Neuronal stem cell (in vitro differentiated cells): ENCODE results near the gene CYP4F3.

Experiments
- DNase-seq: peaks from one replicate; pipeline ENCODE4 v3.0.0-alpha.2; 2013; ENCODE audit warnings: low spot score
- H2AFZ ChIP-seq: one replicate; pipeline ENCODE4 v1.6.1; 2013; ENCODE audit warnings: mild to moderate bottlenecking, low read length, inconsistent platforms
- H2AK5ac ChIP-seq: 2 replicates; pipeline ENCODE4 v1.6.1; 2013; ENCODE audit warnings: low read depth, mild to moderate bottlenecking, inconsistent platforms, low read length, moderate library complexity, mixed read lengths
- H2BK120ac ChIP-seq: 2 replicates; pipeline ENCODE4 v1.6.1; 2013; ENCODE audit warnings: low read depth, mild to moderate bottlenecking, inconsistent platforms, low read length, moderate library complexity, mixed read lengths
- H2BK12ac ChIP-seq: one replicate; pipeline ENCODE4 v1.6.1; 2013; ENCODE audit warnings: low read length, inconsistent platforms
- H2BK15ac ChIP-seq: 2 replicates; pipeline ENCODE4 v1.6.1; 2013; ENCODE audit warnings: mild to moderate bottlenecking, low read length, inconsistent platforms, mixed read lengths
- H2BK5ac ChIP-seq: one replicate; pipeline ENCODE4 v1.6.1; 2013; ENCODE audit warnings: inconsistent platforms, mild to moderate bottlenecking, low read length, moderate library complexity
- H3K14ac ChIP-seq: one replicate; pipeline ENCODE4 v1.6.1; 2013; ENCODE audit warnings: low read length, inconsistent platforms
- H3K18ac ChIP-seq: 2 replicates; pipeline ENCODE4 v1.6.1; 2013; ENCODE audit warnings: low read length, inconsistent platforms
- H3K23ac ChIP-seq: 2 replicates; pipeline ENCODE4 v1.6.1; 2013; ENCODE audit warnings: low read depth, mild to moderate bottlenecking, mixed read lengths, low read length, inconsistent platforms; ENCODE audit not compliant: poor library complexity
- H3K27ac ChIP-seq: replicated peaks from 3 replicates; pipeline ENCODE4 v1.5.1; 2013; ENCODE audit warnings: low read length, inconsistent platforms
- H3K27me3 ChIP-seq, 3 experiments: 2 replicates each; pipeline ENCODE4 v1.6.1; 2013; ENCODE audit warnings: low read length in 3 of 3, mild to moderate bottlenecking in 2 of 3, inconsistent platforms in 1 of 3, low read depth in 1 of 3, mixed read lengths in 1 of 3, moderate library complexity in 1 of 3; ENCODE audit not compliant: control insufficient read depth in 3 of 3, insufficient read depth in 3 of 3
- H3K36me3 ChIP-seq, 2 donors: replicated peaks in 1 of 2; 2 replicates each; pipeline ENCODE4 v1.6.1; 2013; ENCODE audit warnings: low read length in 2 of 2; ENCODE audit not compliant: control insufficient read depth in 2 of 2, insufficient read depth in 2 of 2
- H3K4ac ChIP-seq: 2 replicates; pipeline ENCODE4 v1.6.1; 2013; ENCODE audit warnings: inconsistent platforms, mild to moderate bottlenecking, low read length, moderate library complexity
- H3K4me1 ChIP-seq, 2 donors: 1 replicate in 1 of 2; 2 replicates in 1 of 2; pipeline ENCODE4 v1.6.1; 2013; ENCODE audit warnings: low read length in 2 of 2, low read depth in 1 of 2; ENCODE audit not compliant: control insufficient read depth in 2 of 2, insufficient read depth in 1 of 2
- H3K4me2 ChIP-seq: one replicate; pipeline ENCODE4 v1.6.1; 2013; ENCODE audit warnings: mild to moderate bottlenecking, low read length, inconsistent platforms; ENCODE audit not compliant: insufficient read depth, poor library complexity, severe bottlenecking
- H3K4me3 ChIP-seq, 2 donors: 2 replicates each; pipeline ENCODE4 v1.5.1; 2013; ENCODE audit warnings: low read length in 2 of 2, mild to moderate bottlenecking in 2 of 2, inconsistent platforms in 1 of 2, moderate library complexity in 1 of 2
- H3K79me1 ChIP-seq: one replicate; pipeline ENCODE4 v1.6.1; 2013; ENCODE audit warnings: low read depth, mild to moderate bottlenecking, inconsistent platforms, low read length, moderate library complexity
- H3K9ac ChIP-seq: one replicate; pipeline ENCODE4 v1.6.1; 2013; ENCODE audit warnings: mild to moderate bottlenecking, low read depth, low read length, inconsistent platforms; ENCODE audit not compliant: poor library complexity
- H3K9me3 ChIP-seq, 2 donors: replicated peaks in 1 of 2; 2 replicates each; pipeline versions ENCODE3 to v1.6.1; 2013; ENCODE audit warnings: low read length in 2 of 2, mild to moderate bottlenecking in 2 of 2, inconsistent platforms in 1 of 2, low read depth in 1 of 2, mixed read lengths in 1 of 2, moderate library complexity in 1 of 2; ENCODE audit not compliant: control insufficient read depth in 2 of 2, insufficient read depth in 1 of 2
- H4K8ac ChIP-seq: one replicate; pipeline ENCODE4 v1.6.1; 2013; ENCODE audit warnings: low read depth, mild to moderate bottlenecking, inconsistent platforms, low read length, moderate library complexity
- H4K91ac ChIP-seq: one replicate; pipeline ENCODE4 v1.6.1; 2013; ENCODE audit warnings: low read length, low read depth, mild to moderate bottlenecking, inconsistent platforms; ENCODE audit not compliant: poor library complexity
- WGBS, 2 donors: extraction: QIAGEN DNeasy Blood & Tissue Kit; methylation state at CpG; one replicate each; pipeline ENCODE4 v1.1.7; 2013; ENCODE audit warnings: missing lambda C conversion rate in 2 of 2, mixed read lengths in 1 of 2; ENCODE audit not compliant: insufficient read length in 2 of 2, insufficient replicate concordance in 1 of 2; ENCODE audit errors: extremely low coverage in 2 of 2; 5-methylcytosine and 5-hydroxymethylcytosine counted together

The CYP4F3 gene

GRCh38 chr19:15639596-15639995, 1.1 kb upstream of the CYP4F3 start:
- H2BK5ac ChIP-seq: no peak overlapping the region
- no peak overlapping the region for H4K8ac ChIP-seq
- H3K14ac ChIP-seq: no peak overlapping the region
- peaks cover 0 to 55% of the 10 kb centered on the region in 2 donors for H3K9me3 ChIP-seq
- no peak overlapping the region for H2BK15ac ChIP-seq
- H3K36me3 ChIP-seq: no peaks in the 10 kb centered on the region
- no peak overlapping the region for H2BK12ac ChIP-seq
- no peak overlapping the region for H2AFZ ChIP-seq
- H3K4me1 ChIP-seq: no peaks in the 10 kb centered on the region
- no peak overlapping the region for H3K4me2 ChIP-seq
- H2AK5ac ChIP-seq: no peak overlapping the region
- no peak for DNase-seq
- no peak overlapping the region for H3K4ac ChIP-seq
- no peak overlapping the region for H3K18ac ChIP-seq
- no peak overlapping the region for H4K91ac ChIP-seq
- peaks cover 0 to 3% (median 0%) of the 10 kb centered on the region in 3 experiments for H3K27me3 ChIP-seq
- no peak overlapping the region for H2BK120ac ChIP-seq
- H3K27ac ChIP-seq: no peak overlapping the region
- H3K4me3 ChIP-seq: no peak overlapping the region
- no peaks in the 10 kb centered on the region for H3K79me1 ChIP-seq
- no peak overlapping the region for H3K9ac ChIP-seq
- H3K23ac ChIP-seq: no peak overlapping the region

- H3K18ac ChIP-seq: no peak overlapping the region
- no peak overlapping the region for H3K14ac ChIP-seq
- no peak overlapping the region for H2BK120ac ChIP-seq
- no peak for DNase-seq
- no peak overlapping the region for H3K4me2 ChIP-seq
- H2AFZ ChIP-seq: no peak overlapping the region
- no peak overlapping the region for H4K8ac ChIP-seq
- H3K4ac ChIP-seq: no peak overlapping the region
- no peaks in the 10 kb centered on the region for H3K4me1 ChIP-seq
- H2BK5ac ChIP-seq: no peak overlapping the region
- no peak overlapping the region for H2BK15ac ChIP-seq
- H3K4me3 ChIP-seq: no peak overlapping the region
- H3K27me3 ChIP-seq: no peaks in the 10 kb centered on the region
- H2BK12ac ChIP-seq: no peak overlapping the region
- no CpG with 5 or more reads among the region's 12 CpGs for WGBS, 2 donors
- no peak overlapping the region for H3K9ac ChIP-seq
- H3K27ac ChIP-seq: no peak overlapping the region
- no peak overlapping the region for H2AK5ac ChIP-seq
- H3K36me3 ChIP-seq: no peaks in the 10 kb centered on the region
- peaks cover 0 to 57% of the 10 kb centered on the region in 2 donors for H3K9me3 ChIP-seq
- peak overlapping the region; percentile 73 for H3K23ac ChIP-seq
- no peak overlapping the region for H4K91ac ChIP-seq
- H3K79me1 ChIP-seq: no peaks in the 10 kb centered on the region
Observed at GRCh38 chr19:15640904-15641597, 354 bp downstream of the CYP4F3 start.

GRCh38 chr19:15641901-15642491, 1.3 kb downstream of the CYP4F3 start:
- Histone ChIP-seq H3K9ac (no peak overlapping the region), H3K79me1 (no peaks in the 10 kb centered on the region), H3K4me2 (no peak overlapping the region), H2BK12ac (no peak overlapping the region), H3K36me3 (no peaks in the 10 kb centered on the region), H3K18ac (no peak overlapping the region), H3K27ac (no peak overlapping the region), H3K14ac (no peak overlapping the region), H2AK5ac (no peak overlapping the region), H3K23ac (no peak overlapping the region), H3K27me3 (no peaks in the 10 kb centered on the region), H2BK15ac (no peak overlapping the region), H4K8ac (no peak overlapping the region), H3K9me3 (peaks cover 0 to 56% of the 10 kb centered on the region in 2 donors), H2AFZ (no peak overlapping the region), H3K4me1 (no peaks in the 10 kb centered on the region), H3K4ac (no peak overlapping the region), H2BK120ac (no peak overlapping the region), H4K91ac (no peak overlapping the region), H3K4me3 (peak overlapping the region in 1 of 2 donors; percentile 29), H2BK5ac (no peak overlapping the region)
- WGBS, 2 donors: no CpG with 5 or more reads among the region's 5 CpGs
- DNase-seq: no peak

- no peaks in the 10 kb centered on the region for H3K4me1 ChIP-seq
- no peak overlapping the region for H2AK5ac ChIP-seq
- H3K23ac ChIP-seq: no peak overlapping the region
- H3K79me1 ChIP-seq: no peaks in the 10 kb centered on the region
- no peak for DNase-seq
- no peak overlapping the region for H3K18ac ChIP-seq
- no peak overlapping the region for H2BK15ac ChIP-seq
- H3K14ac ChIP-seq: no peak overlapping the region
- H3K36me3 ChIP-seq: no peaks in the 10 kb centered on the region
- H3K9me3 ChIP-seq: peaks cover 0 to 62% of the 10 kb centered on the region in 2 donors
- no peak overlapping the region for H3K4me2 ChIP-seq
- H3K27me3 ChIP-seq: no peaks in the 10 kb centered on the region
- no peak overlapping the region for H3K27ac ChIP-seq
- no peak overlapping the region for H4K8ac ChIP-seq
- no peak overlapping the region for H2BK120ac ChIP-seq
- H3K4ac ChIP-seq: no peak overlapping the region
- H4K91ac ChIP-seq: no peak overlapping the region
- H2BK5ac ChIP-seq: no peak overlapping the region
- no peak overlapping the region for H3K4me3 ChIP-seq
- no peak overlapping the region for H3K9ac ChIP-seq
- H2AFZ ChIP-seq: no peak overlapping the region
- no peak overlapping the region for H2BK12ac ChIP-seq
Observed at GRCh38 chr19:15642807-15643206, 2.1 kb downstream of the CYP4F3 start.
